ENCODE results near the gene TUBA4A. TPM values are rescaled to one million over a fixed set of nuclear protein-coding genes. Genes with fewer than 3 reads are reported as not detected.

TUBA4A gene
- total RNA-seq (2022; extraction: Qiagen RNA extraction) = 225 to 347 TPM (median 253 TPM) in 5 replicates

GRCh38 chr2:219253753-219254589 is at the start of gene TUBA4A:
Gene TUBA4A (minus strand): TSS chr2:219253918. CDS start chr2:219253858, 60 bp downstream.

GRCh38 chr2:219279151-219279915 is 25.6 kb upstream of the TUBA4A start, which contains the start of gene DNAJB2:
Gene DNAJB2 (plus strand): TSS chr2:219279366. CDS start chr2:219279834, 468 bp downstream.

GRCh38 chr2:219252900-219253752 is 592 bp downstream of the TUBA4A start, which contains the start of gene TUBA4B:
Gene TUBA4B (plus strand): TSS chr2:219253243. CDS start chr2:219253408, 165 bp downstream.

GRCh38 chr2:219245148-219245898 is 8.4 kb downstream of the TUBA4A start, which contains the start of the genes GLB1L and STK16:
Gene GLB1L (minus strand): TSS chr2:219245444. CDS start chr2:219243573, 1,871 bp downstream.
Gene STK16 (plus strand): TSS chr2:219245479. CDS start chr2:219246000, 521 bp downstream.

GRCh38 chr2:219229305-219230058 is 24.2 kb downstream of the TUBA4A start, which contains the start of the genes ANKZF1 and ATG9A:
Gene ANKZF1 (plus strand): TSS chr2:219229806. CDS start chr2:219230258, 452 bp downstream.
Gene ATG9A (minus strand): TSS chr2:219229636. CDS start chr2:219228024, 1,612 bp downstream.

GRCh38 chr2:219218732-219219701 is 34.7 kb downstream of the TUBA4A start, which contains the start of gene ABCB6:
Gene ABCB6 (minus strand): TSS chr2:219218958. CDS start chr2:219218673, 285 bp downstream.

GRCh38 chr2:219206328-219207133 is 47.2 kb downstream of the TUBA4A start, which contains the start of gene ZFAND2B:
Gene ZFAND2B (plus strand): TSS chr2:219206782. CDS start chr2:219206988, 206 bp downstream.

Other genes with a start within 250 kb of the TUBA4A start
- 0.11 to 0.32 TPM (median 0.17 TPM) in 5 replicates for gene CFAP65, start 212.4 kb downstream of the TUBA4A start, total RNA-seq (2022; extraction: Qiagen RNA extraction)
- 0.28 to 0.88 TPM (median 0.74 TPM) in 5 replicates for gene IHH, start 193.0 kb downstream of the TUBA4A start, total RNA-seq (2022; extraction: Qiagen RNA extraction)
- 15.2 to 19.0 TPM (median 16.9 TPM) in 5 replicates for gene NHEJ1, start 93.1 kb downstream of the TUBA4A start, total RNA-seq (2022; extraction: Qiagen RNA extraction)
- 0.13 to 0.63 TPM (median 0.41 TPM) in 5 replicates for gene SLC23A3, start 83.9 kb downstream of the TUBA4A start, total RNA-seq (2022; extraction: Qiagen RNA extraction)
- 39.9 to 49.9 TPM (median 47.1 TPM) in 5 replicates for gene CNPPD1, start 77.0 kb downstream of the TUBA4A start, total RNA-seq (2022; extraction: Qiagen RNA extraction)
- gene RETREG2, start 75.6 kb downstream of the TUBA4A start, total RNA-seq (2022; extraction: Qiagen RNA extraction) = 65.5 to 83.4 TPM (median 79.7 TPM) in 5 replicates
- gene ZFAND2B, start 47.1 kb downstream of the TUBA4A start, total RNA-seq (2022; extraction: Qiagen RNA extraction) = 16.7 to 21.2 TPM (median 20.2 TPM) in 5 replicates
- gene ABCB6, start 35.0 kb downstream of the TUBA4A start, total RNA-seq (2022; extraction: Qiagen RNA extraction) = 21.3 to 30.4 TPM (median 27.3 TPM) in 5 replicates
- gene ATG9A, start 24.3 kb downstream of the TUBA4A start, total RNA-seq (2022; extraction: Qiagen RNA extraction) = 39.3 to 45.7 TPM (median 44.4 TPM) in 5 replicates
- gene ANKZF1, start 24.1 kb downstream of the TUBA4A start, total RNA-seq (2022; extraction: Qiagen RNA extraction) = 12.5 to 17.3 TPM (median 15.3 TPM) in 5 replicates
- 5.7 to 6.4 TPM (median 5.8 TPM) in 5 replicates for gene GLB1L, start 8.5 kb downstream of the TUBA4A start, total RNA-seq (2022; extraction: Qiagen RNA extraction)
- 27.6 to 31.6 TPM (median 29.1 TPM) in 5 replicates for gene STK16, start 8.4 kb downstream of the TUBA4A start, total RNA-seq (2022; extraction: Qiagen RNA extraction)
- gene TUBA4B, start 675 bp downstream of the TUBA4A start, total RNA-seq (2022; extraction: Qiagen RNA extraction) = 0.10 to 0.32 TPM (median 0.12 TPM) in 5 replicates
- 32.4 to 37.7 TPM (median 36.7 TPM) in 5 replicates for gene DNAJB2, start 25.4 kb upstream of the TUBA4A start, total RNA-seq (2022; extraction: Qiagen RNA extraction)
- gene PTPRN, start 55.5 kb upstream of the TUBA4A start, total RNA-seq (2022; extraction: Qiagen RNA extraction) = 0.95 to 1.5 TPM (median 1.3 TPM) in 5 replicates
- gene RESP18, start 78.8 kb upstream of the TUBA4A start, total RNA-seq (2022; extraction: Qiagen RNA extraction) = not detected in 5 replicates
- 56.8 to 62.2 TPM (median 60.4 TPM) in 5 replicates for gene DNPEP, start 134.0 kb upstream of the TUBA4A start, total RNA-seq (2022; extraction: Qiagen RNA extraction)
- gene DES, start 164.5 kb upstream of the TUBA4A start, total RNA-seq (2022; extraction: Qiagen RNA extraction) = 0.14 to 0.69 TPM (median 0.27 TPM) in 5 replicates
- 6.5 to 11.6 TPM (median 9.6 TPM) in 5 replicates for gene SPEG, start 180.9 kb upstream of the TUBA4A start, total RNA-seq (2022; extraction: Qiagen RNA extraction)
- gene GMPPA, start 245.0 kb upstream of the TUBA4A start, total RNA-seq (2022; extraction: Qiagen RNA extraction) = 32.4 to 39.4 TPM (median 36.7 TPM) in 5 replicates